HEK293T (cell line): ENCODE data around the gene LAMTOR3.

ENCODE experiments used
- ARNT ChIP-seq: fragments of 450-650 bp; IDR thresholded peaks from 2 replicates; pipeline ENCODE4 v1.6.1; 2017; ENCODE audit warnings: mild to moderate bottlenecking
- BHLHE40 ChIP-seq: fragments of 450-650 bp; IDR thresholded peaks from 2 replicates; pipeline ENCODE4 v1.6.1; 2016; ENCODE audit warnings: mild to moderate bottlenecking, moderate library complexity, borderline replicate concordance
- ELF4 ChIP-seq: fragments of 450-650 bp; IDR thresholded peaks from 2 replicates; pipeline ENCODE4 v1.6.1; 2017; ENCODE audit warnings: antibody characterized with exemption
- FOXA1 ChIP-seq: fragments of 450-650 bp; IDR thresholded peaks from 2 replicates; pipeline ENCODE4 v1.6.1; 2016; ENCODE audit warnings: mild to moderate bottlenecking
- FOXK2 ChIP-seq: fragments of 450-650 bp; IDR thresholded peaks from 2 replicates; pipeline ENCODE4 v1.6.1; 2016; ENCODE audit warnings: mild to moderate bottlenecking
- L3MBTL2 ChIP-seq: fragments of 450-650 bp; conservative IDR thresholded peaks from 2 replicates; pipeline ENCODE4 v1.6.1; 2016; ENCODE audit warnings: mild to moderate bottlenecking
- SP1 ChIP-seq: fragments of 450-650 bp; IDR thresholded peaks from 2 replicates; pipeline ENCODE4 v1.6.1; 2017
- SUZ12 ChIP-seq: fragments of 450-650 bp; IDR thresholded peaks from 2 replicates; pipeline ENCODE4 v1.6.1; 2016; ENCODE audit warnings: mild to moderate bottlenecking
- ZNF384 ChIP-seq: fragments of 450-650 bp; IDR thresholded peaks from 2 replicates; pipeline ENCODE4 v1.6.1; 2016

- no peak for TF ChIP-seq SP1
- TF ChIP-seq ZNF384: no peak
- TF ChIP-seq FOXA1: no peak
- no peak for TF ChIP-seq L3MBTL2
- TF ChIP-seq ARNT: no peak
- TF ChIP-seq ELF4: no peak
- no peak for TF ChIP-seq SUZ12
- TF ChIP-seq BHLHE40: no peak
- no peak for TF ChIP-seq FOXK2
Measured at GRCh38 chr4:99917575-99917974, 23.3 kb upstream of the LAMTOR3 start.
